Psoas muscle (tissue), 8 donors: ENCODE results near the gene MTHFD1L. TPM values are rescaled to one million over a fixed set of nuclear protein-coding genes. Genes with fewer than 3 reads are reported as not detected.
A peak's percentile ranks its signal among the peaks of the same experiment; 100 is the strongest.
"Not testable (repeated sequence)": the region's sequence is repeated elsewhere in the genome, so short reads cannot be mapped to it uniquely, and the experiment has no call there.

Source experiments
- ATAC-seq, 4 donors: fragments of 200-7000 bp; cut with Tn5 transposase; one replicate each; pipeline ENCODE4 v1.9.1; 2020; ENCODE audit warnings: moderate library complexity in 3 of 4, mild to moderate bottlenecking in 2 of 4
- DNase-seq, 2 donors: peaks; one replicate each; pipeline ENCODE4 v3.0.0-alpha.2; 2020
- H3K27ac ChIP-seq: fragments of 200-600 bp; one replicate; pipeline ENCODE4 v1.8.0; 2022
- H3K27me3 ChIP-seq, 3 donors: fragments of 200-600 bp in 1 of 3; one replicate each; pipeline versions ENCODE4 v1.6.1 to v1.8.0; 2013 to 2022; ENCODE audit warnings: low read length in 2 of 3, mild to moderate bottlenecking in 2 of 3, moderate library complexity in 1 of 3; ENCODE audit not compliant: insufficient read depth in 3 of 3
- H3K36me3 ChIP-seq, 2 donors: fragments of 200-600 bp in 1 of 2; one replicate each; pipeline versions ENCODE4 v1.6.1 to v1.8.0; 2013 to 2022; ENCODE audit warnings: low read depth in 1 of 2, mild to moderate bottlenecking in 1 of 2, moderate library complexity in 1 of 2; ENCODE audit not compliant: insufficient read depth in 1 of 2
- H3K4me1 ChIP-seq: fragments of 200-600 bp; one replicate; pipeline ENCODE4 v1.8.0; 2022
- H3K4me3 ChIP-seq: fragments of 200-600 bp; one replicate; pipeline ENCODE4 v1.8.0; 2022; ENCODE audit warnings: mild to moderate bottlenecking
- H3K9me3 ChIP-seq: fragments of 200-600 bp; one replicate; pipeline ENCODE4 v1.8.0; 2022
- WGBS, 3 donors: extraction: QIAGEN DNeasy Blood & Tissue Kit; methylation state at CpG; one replicate each; pipeline versions ENCODE4 v1.1.6 to v1.1.7; 2013; 5-methylcytosine and 5-hydroxymethylcytosine counted together
- intact Hi-C, 2 donors: fragments of 100-400 bp; cut with DNase I; formaldehyde crosslinking; loops; one replicate each; pipeline versions ENCODE4 v1.11.0 to v1.14.2; 2022
- polyA plus RNA-seq, 3 donors: library from polyadenylated mRNA; stranded (reverse); fragments of 200-250 nt; gene quantifications; one replicate each; pipeline ENCODE4 v1.2.3, GENCODE V29; 2013
- total RNA-seq, 4 donors: library from RNA; stranded (reverse); fragmentation: NEBNext Ultra II Directional in 2 of 4; extraction: Animal tissue kit (Norgen Biotek cat#: 25700) in 2 of 4; gene quantifications; one replicate each; pipeline versions ENCODE4 v1.2.1 to v1.2.4, GENCODE V29; 2021 to 2023
- TF ChIP-seq, protein P1 (sequence below): fragments of 200-600 bp; IDR thresholded peaks from one replicate; pipeline ENCODE4 v1.8.0; 2022; ENCODE audit warnings: antibody characterized with exemption
- donor health status: healthy with polysubstance abuse.
- donor health status: DM: no; HTN: no; CAD: no; lungs with moderate emphysema.
- donor health status: Bipolar disorder and iron deficiency.
- donor health status: healthy.
- donor health status: DM: yes; HTN: yes; CAD: no.
- donor health status: DM: no; HTN: no; CAD: no.
- donor health status: DM: no; HTN: no; CAD: no.
- donor health status: DM: yes; HTN: yes; CAD: no.

The MTHFD1L gene
- total and polyA plus RNA-seq, 7 donors: 0.21 to 4.1 (median 1.1) TPM

- intact Hi-C loops: no loop called here
- ATAC-seq (no peak), DNase-seq (no peak)
- H3K27me3 ChIP-seq: no peaks in the 10 kb centered on the region
- no peaks in the 10 kb centered on the region for H3K36me3 ChIP-seq
- peak overlapping the region; percentile 68 for H3K27ac ChIP-seq
- H3K4me3 ChIP-seq: no peak overlapping the region
- H3K9me3 ChIP-seq: no peaks in the 10 kb centered on the region
- 88 to 90% (median 90%) methylated on average over 4 of the region's 4 CpGs for WGBS, 3 donors
- TF ChIP-seq, protein P1, sequence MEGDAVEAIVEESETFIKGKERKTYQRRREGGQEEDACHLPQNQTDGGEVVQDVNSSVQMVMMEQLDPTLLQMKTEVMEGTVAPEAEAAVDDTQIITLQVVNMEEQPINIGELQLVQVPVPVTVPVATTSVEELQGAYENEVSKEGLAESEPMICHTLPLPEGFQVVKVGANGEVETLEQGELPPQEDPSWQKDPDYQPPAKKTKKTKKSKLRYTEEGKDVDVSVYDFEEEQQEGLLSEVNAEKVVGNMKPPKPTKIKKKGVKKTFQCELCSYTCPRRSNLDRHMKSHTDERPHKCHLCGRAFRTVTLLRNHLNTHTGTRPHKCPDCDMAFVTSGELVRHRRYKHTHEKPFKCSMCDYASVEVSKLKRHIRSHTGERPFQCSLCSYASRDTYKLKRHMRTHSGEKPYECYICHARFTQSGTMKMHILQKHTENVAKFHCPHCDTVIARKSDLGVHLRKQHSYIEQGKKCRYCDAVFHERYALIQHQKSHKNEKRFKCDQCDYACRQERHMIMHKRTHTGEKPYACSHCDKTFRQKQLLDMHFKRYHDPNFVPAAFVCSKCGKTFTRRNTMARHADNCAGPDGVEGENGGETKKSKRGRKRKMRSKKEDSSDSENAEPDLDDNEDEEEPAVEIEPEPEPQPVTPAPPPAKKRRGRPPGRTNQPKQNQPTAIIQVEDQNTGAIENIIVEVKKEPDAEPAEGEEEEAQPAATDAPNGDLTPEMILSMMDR: no peak
- H3K4me1 ChIP-seq: no peaks in the 10 kb centered on the region
These were observed 178.4 kb downstream of the MTHFD1L start for GRCh38 chr6:151043944-151044343.

GRCh38 chr6:151044465-151045441 lies 179.3 kb downstream of the MTHFD1L start:
- DNase-seq: peak; percentile 52 to 74

DNA sequence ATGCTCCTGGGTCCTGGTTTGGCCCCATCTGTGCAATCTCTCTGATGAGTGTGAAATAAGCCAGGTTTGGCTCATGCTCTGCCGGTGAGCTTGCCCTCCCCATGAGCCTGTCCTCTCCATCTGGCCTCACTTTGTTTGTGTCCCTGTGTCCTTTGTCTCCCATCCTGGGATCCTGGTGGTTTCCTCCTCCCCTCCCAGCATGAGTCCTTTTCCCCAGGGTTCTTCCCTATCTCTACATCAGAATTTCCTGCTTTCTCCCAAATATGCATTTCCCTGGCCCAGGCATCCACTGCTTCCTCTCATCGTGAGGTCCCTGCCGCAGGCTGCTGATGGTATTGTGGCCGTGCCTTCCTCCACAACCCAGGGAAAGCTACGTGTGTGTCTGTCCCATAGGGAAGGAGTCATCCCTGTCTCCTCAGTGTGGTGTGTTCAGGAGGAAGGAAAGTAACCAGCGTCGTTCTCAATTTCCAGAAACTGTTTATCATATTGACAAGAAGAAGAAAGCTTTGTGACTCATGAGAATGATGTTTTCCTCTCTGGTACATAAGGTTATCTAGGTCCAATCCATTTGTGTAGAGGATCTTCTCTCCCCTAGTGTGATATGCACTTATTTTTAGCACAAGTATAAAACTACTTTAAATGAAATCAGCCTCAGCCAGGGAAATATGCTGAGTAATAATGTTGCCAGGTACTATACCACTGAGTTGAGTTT lies 180.2 kb downstream of the MTHFD1L start:
- H3K4me1 ChIP-seq, H3K36me3 ChIP-seq, H3K4me3 ChIP-seq, ATAC-seq, DNase-seq, H3K9me3 ChIP-seq, H3K27me3 ChIP-seq, intact Hi-C loops: not testable (repeated sequence)
- peak overlapping the region; percentile 68 for H3K27ac ChIP-seq
- 38 to 42% (median 39%) methylated on average over 7 of the region's 7 CpGs for WGBS, 3 donors

More at GRCh38 chr6:151044465-151045441, 179.3 kb downstream of the MTHFD1L start:
- 31 to 38% (median 32%) methylated on average over 26 of the region's 26 CpGs for WGBS, 3 donors
- Histone ChIP-seq H3K27me3 (no peaks in the 10 kb centered on the region), H3K4me1 (no peaks in the 10 kb centered on the region), H3K36me3 (no peaks in the 10 kb centered on the region), H3K4me3 (peak overlapping the region; percentile 5), H3K27ac (peak overlapping the region; percentile 68), H3K9me3 (no peaks in the 10 kb centered on the region)
- no peak for ATAC-seq
- intact Hi-C loops: no loop called here
- TF ChIP-seq, protein P1: no peak

- intact Hi-C loops: no loop called here
- H3K27me3 ChIP-seq: no peaks in the 10 kb centered on the region
- no peak for ATAC-seq
- no peaks in the 10 kb centered on the region for H3K4me1 ChIP-seq
- DNase-seq: no peak
- H3K9me3 ChIP-seq: no peaks in the 10 kb centered on the region
- no peaks in the 10 kb centered on the region for H3K36me3 ChIP-seq
- no peak overlapping the region for H3K4me3 ChIP-seq
- TF ChIP-seq, protein P1: no peak
- H3K27ac ChIP-seq: no peak overlapping the region
- 96 to 99% (median 98%) methylated on average over 6 of the region's 6 CpGs for WGBS, 3 donors
These were observed 185.7 kb downstream of the MTHFD1L start for GRCh38 chr6:151051164-151051563.
